ENCODE results near the gene BCDIN3D. TPM values are rescaled to one million over a fixed set of nuclear protein-coding genes. Genes with fewer than 3 reads are reported as not detected.

The BCDIN3D gene
- total RNA-seq, 1 experiment from 2014 or later, result 3.3 TPM

DNA sequence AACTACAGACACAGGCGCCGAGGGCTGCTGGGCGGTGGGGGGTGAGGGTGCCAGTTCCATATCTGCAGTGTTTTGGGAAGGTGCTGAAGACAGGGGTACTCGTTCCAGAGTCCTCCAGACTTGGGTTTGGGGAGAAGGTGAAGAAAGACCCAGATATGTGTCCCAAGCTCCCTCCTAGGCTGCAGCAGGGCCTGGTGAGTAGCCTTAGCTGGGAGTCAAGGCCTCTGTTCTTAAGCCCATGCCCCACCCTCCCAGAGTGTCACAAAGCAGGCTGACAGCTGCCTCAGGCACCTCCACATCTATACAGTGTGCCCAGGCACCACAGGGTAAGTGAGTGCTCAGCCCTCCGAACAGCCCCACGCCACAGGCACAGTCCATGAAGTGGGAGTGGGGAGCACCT is 19.0 kb downstream of the BCDIN3D start:
- no peak overlapping the region for H4K5ac ChIP-seq (ENCODE audit: insufficient read length, low read depth, low read length)
- H4K8ac ChIP-seq (replicated peaks; ENCODE audit: insufficient read length, low read depth, low read length), result no peak overlapping the region
- WGBS (ENCODE audit: extremely low coverage, insufficient read length, low lambda C conversion rate), result no CpG with 5 or more reads among the region's 6 CpGs
- no peak overlapping the region for H2AK5ac ChIP-seq (ENCODE audit: insufficient read length, low read length)
- H3K23ac ChIP-seq (ENCODE audit: insufficient read length, low read depth, low read length), result no peak overlapping the region
- no peak overlapping the region for H2BK12ac ChIP-seq (ENCODE audit: insufficient read length, low read depth, low read length)
- no peak overlapping the region for H3K27ac ChIP-seq (ENCODE audit: insufficient read length, low read depth, low read length)
- H2BK15ac ChIP-seq (ENCODE audit: low read depth, low read length), result no peak overlapping the region
- H3K14ac ChIP-seq (ENCODE audit: insufficient read depth, low read length), result no peak overlapping the region
- no peaks in the 10 kb centered on the region for H3K27me3 Mint-ChIP-seq (ENCODE audit: low read depth)
- TF ChIP-seq CTCF (conservative IDR thresholded peaks at IDR 0.05), result no peak
- no peak overlapping the region for H3K4me2 ChIP-seq (ENCODE audit: insufficient read depth, insufficient read length, low read length)
- no peak overlapping the region for H3K9ac ChIP-seq (ENCODE audit: extremely low read depth, insufficient read length, low read length)
- no peak overlapping the region for H3K56ac ChIP-seq (ENCODE audit: insufficient read length, low read depth, low read length)
- no peak overlapping the region for H2BK120ac ChIP-seq (ENCODE audit: low read depth, low read length, poor library complexity, severe bottlenecking)
- no peak overlapping the region for H3K27ac Mint-ChIP-seq
- H3K18ac ChIP-seq (ENCODE audit: insufficient read length, low read depth, low read length), result no peak overlapping the region
- peaks cover 14% of the 10 kb centered on the region for H3K23me2 ChIP-seq (ENCODE audit: insufficient read length, low read depth, low read length, poor library complexity, severe bottlenecking)
- peaks cover 13 to 14% (median 14%) of the 10 kb centered on the region in 3 experiments for H3K36me3 Mint-ChIP-seq (ENCODE audit: insufficient read depth in 1 of 3, low read depth in 3 of 3)
- peaks cover 2% of the 10 kb centered on the region for H3K4me1 ChIP-seq (ENCODE audit: insufficient read depth, low read length)
- H3K79me1 ChIP-seq (ENCODE audit: insufficient read depth, low read depth, low read length, poor library complexity, severe bottlenecking), result peaks cover 4% of the 10 kb centered on the region
- no peak overlapping the region for H2BK5ac ChIP-seq (ENCODE audit: insufficient read length, low read length)
- no peak overlapping the region for H4K91ac ChIP-seq (ENCODE audit: insufficient read length, low read depth, low read length)
- H3K4ac ChIP-seq (ENCODE audit: low read depth, low read length), result no peak overlapping the region
- H2AFZ ChIP-seq (ENCODE audit: low read length), result no peak overlapping the region
- H3K79me2 ChIP-seq (ENCODE audit: insufficient read depth, low read length), result peaks cover 2% of the 10 kb centered on the region; the same call in 1 of the 2 replicates
- H4K20me1 ChIP-seq (ENCODE audit: control insufficient read depth, insufficient read depth, insufficient read length), result no peaks in the 10 kb centered on the region
- H3K4me3 Mint-ChIP-seq, result no peak overlapping the region
- no peak overlapping the region for H3T11ph ChIP-seq (ENCODE audit: low read length)
- H3K9me3 ChIP-seq (ENCODE audit: control insufficient read depth, low read depth, low read length), result no peaks in the 10 kb centered on the region
- no peaks in the 10 kb centered on the region; a peak in 1 of 5 replicates for H3K9me3 Mint-ChIP-seq
- no peak overlapping the region for H2BK20ac ChIP-seq (ENCODE audit: low read depth, low read length, poor library complexity, severe bottlenecking)
- DNase-seq, result no peak
- H3K4me1 Mint-ChIP-seq, result peaks cover 40 to 63% of the 10 kb centered on the region in 2 experiments
- H3K27me3 ChIP-seq (ENCODE audit: insufficient read depth, low read length), result no peaks in the 10 kb centered on the region
